Ishikawa (cell line): ENCODE measurements around the gene PRRC2B.

Source experiments
- CEBPB ChIP-seq: IDR thresholded peaks from 2 replicates; pipeline ENCODE4 v1.6.1; 2012
- CREB1 ChIP-seq: IDR thresholded peaks from 2 replicates; pipeline ENCODE4 v1.6.1; 2012; ENCODE audit warnings: low read depth
- EGR1 ChIP-seq: IDR thresholded peaks from 2 replicates; pipeline ENCODE4 v1.6.1; 2012
- EP300 ChIP-seq: IDR thresholded peaks from 2 replicates; pipeline ENCODE4 v1.6.1; 2012; ENCODE audit warnings: borderline replicate concordance
- FOXM1 ChIP-seq: IDR thresholded peaks from 2 replicates; pipeline ENCODE4 v1.6.1; 2012; ENCODE audit warnings: low read depth, borderline replicate concordance
- MAX ChIP-seq: IDR thresholded peaks from 2 replicates; pipeline ENCODE4 v1.6.1; 2012
- RAD21 ChIP-seq: IDR thresholded peaks from 2 replicates; pipeline ENCODE4 v1.6.1; 2012; ENCODE audit warnings: low read depth
- TCF12 ChIP-seq: IDR thresholded peaks from 2 replicates; pipeline ENCODE4 v1.6.1; 2012; ENCODE audit warnings: low read depth
- TEAD4 ChIP-seq: IDR thresholded peaks from 2 replicates; pipeline ENCODE4 v1.6.1; 2012
- YY1 ChIP-seq: IDR thresholded peaks from 2 replicates; pipeline ENCODE4 v1.6.1; 2012; ENCODE audit warnings: low read depth
- TF ChIP-seq, protein P1 (sequence below): IDR thresholded peaks from 2 replicates; pipeline ENCODE4 v1.6.1; 2012; ENCODE audit warnings: low read depth, mild to moderate bottlenecking

DNA sequence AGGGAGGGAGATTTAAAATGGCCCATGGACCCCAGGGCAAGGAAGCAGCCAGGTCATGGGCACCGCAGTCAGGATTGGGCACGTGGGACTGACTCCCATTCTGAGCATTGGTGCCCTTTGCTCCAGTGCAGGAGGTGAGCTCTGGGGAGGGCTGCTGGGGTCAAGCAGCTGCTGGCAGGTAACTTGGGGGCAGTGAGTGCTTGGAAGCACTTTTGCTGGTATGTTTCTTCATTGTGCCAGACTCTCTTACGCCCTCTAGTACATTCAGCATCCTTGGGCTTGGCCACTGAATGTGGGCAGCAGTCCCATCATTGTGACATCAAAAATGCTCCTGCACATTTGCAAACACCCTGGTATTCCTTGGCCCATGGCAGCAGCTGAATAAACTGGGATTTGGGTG, 32.7 kb downstream of the PRRC2B start:
- TF ChIP-seq EP300 (no peak), YY1 (no peak), TEAD4 (no peak), RAD21 (no peak), CEBPB (no peak), MAX (no peak), EGR1 (no peak), TCF12 (no peak), CREB1 (no peak), FOXM1 (no peak)
- TF ChIP-seq, protein P1, sequence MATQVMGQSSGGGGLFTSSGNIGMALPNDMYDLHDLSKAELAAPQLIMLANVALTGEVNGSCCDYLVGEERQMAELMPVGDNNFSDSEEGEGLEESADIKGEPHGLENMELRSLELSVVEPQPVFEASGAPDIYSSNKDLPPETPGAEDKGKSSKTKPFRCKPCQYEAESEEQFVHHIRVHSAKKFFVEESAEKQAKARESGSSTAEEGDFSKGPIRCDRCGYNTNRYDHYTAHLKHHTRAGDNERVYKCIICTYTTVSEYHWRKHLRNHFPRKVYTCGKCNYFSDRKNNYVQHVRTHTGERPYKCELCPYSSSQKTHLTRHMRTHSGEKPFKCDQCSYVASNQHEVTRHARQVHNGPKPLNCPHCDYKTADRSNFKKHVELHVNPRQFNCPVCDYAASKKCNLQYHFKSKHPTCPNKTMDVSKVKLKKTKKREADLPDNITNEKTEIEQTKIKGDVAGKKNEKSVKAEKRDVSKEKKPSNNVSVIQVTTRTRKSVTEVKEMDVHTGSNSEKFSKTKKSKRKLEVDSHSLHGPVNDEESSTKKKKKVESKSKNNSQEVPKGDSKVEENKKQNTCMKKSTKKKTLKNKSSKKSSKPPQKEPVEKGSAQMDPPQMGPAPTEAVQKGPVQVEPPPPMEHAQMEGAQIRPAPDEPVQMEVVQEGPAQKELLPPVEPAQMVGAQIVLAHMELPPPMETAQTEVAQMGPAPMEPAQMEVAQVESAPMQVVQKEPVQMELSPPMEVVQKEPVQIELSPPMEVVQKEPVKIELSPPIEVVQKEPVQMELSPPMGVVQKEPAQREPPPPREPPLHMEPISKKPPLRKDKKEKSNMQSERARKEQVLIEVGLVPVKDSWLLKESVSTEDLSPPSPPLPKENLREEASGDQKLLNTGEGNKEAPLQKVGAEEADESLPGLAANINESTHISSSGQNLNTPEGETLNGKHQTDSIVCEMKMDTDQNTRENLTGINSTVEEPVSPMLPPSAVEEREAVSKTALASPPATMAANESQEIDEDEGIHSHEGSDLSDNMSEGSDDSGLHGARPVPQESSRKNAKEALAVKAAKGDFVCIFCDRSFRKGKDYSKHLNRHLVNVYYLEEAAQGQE, result no peak
